Nephron progenitor cell (in vitro differentiated cells): ENCODE data around the gene RSU1.
A peak's percentile ranks its signal among the peaks of the same experiment; 100 is the strongest.
"Not testable (repeated sequence)": the region's sequence is repeated elsewhere in the genome, so short reads cannot be mapped to it uniquely, and the experiment has no call there.

ENCODE experiments used
- DNase-seq: peaks from one replicate; pipeline ENCODE4 v3.0.0; 2021
- H3K27ac Mint-ChIP-seq: 2 replicates; pipeline ENCODE4 v1.8.0; 2021; ENCODE audit warnings: mild to moderate bottlenecking, moderate library complexity, mixed read lengths
- H3K27me3 Mint-ChIP-seq: 2 replicates; pipeline ENCODE4 v1.8.0; 2021; ENCODE audit warnings: mild to moderate bottlenecking, low read depth, mixed read lengths; ENCODE audit not compliant: poor library complexity
- H3K36me3 Mint-ChIP-seq: 2 replicates; pipeline ENCODE4 v1.8.0; 2021; ENCODE audit warnings: low read depth, mixed read lengths
- H3K4me1 Mint-ChIP-seq: 2 replicates; pipeline ENCODE4 v1.8.0; 2021; ENCODE audit warnings: mixed read lengths
- H3K4me3 Mint-ChIP-seq: 2 replicates; pipeline ENCODE4 v1.8.0; 2021; ENCODE audit warnings: mild to moderate bottlenecking, moderate library complexity, mixed read lengths
- H3K9me3 Mint-ChIP-seq: 2 replicates; pipeline ENCODE4 v1.8.0; 2021; ENCODE audit warnings: mild to moderate bottlenecking, moderate library complexity, mixed read lengths
- CTCF ChIP-seq: fragments of 200-600 bp; sonication (generic); IDR thresholded peaks from 2 replicates; pipeline ENCODE4 v1.5.0; 2021; ENCODE audit warnings: antibody characterized with exemption

RSU1 gene

GRCh38 chr10:16832351-16833080 is 15.3 kb upstream of the RSU1 start:
- Mint-ChIP-seq H3K27ac (no peak overlapping the region), H3K4me1 (no peaks in the 10 kb centered on the region), H3K9me3 (no peaks in the 10 kb centered on the region), H3K4me3 (no peak overlapping the region), H3K36me3 (no peaks in the 10 kb centered on the region), H3K27me3 (peaks cover 3% of the 10 kb centered on the region)
- no peak for TF ChIP-seq CTCF
- DNase-seq, result no peak

DNA sequence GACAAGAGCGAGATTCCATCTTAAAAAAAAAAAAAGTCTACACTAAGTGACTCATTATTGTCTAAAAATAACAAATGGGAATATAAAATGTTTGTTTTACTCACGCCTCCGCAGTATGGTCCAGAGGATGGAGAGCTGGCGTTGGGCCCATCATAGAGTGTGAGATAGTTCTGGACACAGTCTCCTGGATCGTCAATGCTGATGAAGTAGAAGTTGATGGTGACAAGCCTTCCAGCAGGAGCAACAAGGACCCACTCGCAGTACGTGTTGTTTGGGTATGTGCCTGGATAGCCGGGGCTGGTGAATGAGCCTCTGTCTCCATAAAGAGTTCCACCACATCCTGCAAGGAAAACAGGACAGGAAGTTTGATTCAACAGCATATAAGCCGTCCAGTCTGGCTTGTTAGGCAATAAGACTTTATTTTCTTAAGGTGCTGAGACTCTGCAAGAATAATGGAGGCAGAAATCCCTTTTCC is 11.5 kb upstream of the RSU1 start:
- no peak overlapping the region for H3K27ac Mint-ChIP-seq
- TF ChIP-seq CTCF, result no peak
- peaks cover under 1% of the 10 kb centered on the region for H3K9me3 Mint-ChIP-seq
- no peak for DNase-seq
- H3K27me3 Mint-ChIP-seq, result no peaks in the 10 kb centered on the region
- no peaks in the 10 kb centered on the region for H3K4me1 Mint-ChIP-seq
- no peak overlapping the region for H3K4me3 Mint-ChIP-seq
- no peaks in the 10 kb centered on the region for H3K36me3 Mint-ChIP-seq

GRCh38 chr10:16828114-16828568 is 10.9 kb upstream of the RSU1 start:
- H3K27ac Mint-ChIP-seq, result no peak overlapping the region
- TF ChIP-seq CTCF, result peak; percentile 58
- peaks cover 4% of the 10 kb centered on the region for H3K36me3 Mint-ChIP-seq
- DNase-seq, result peak; percentile 65
- peaks cover 6% of the 10 kb centered on the region for H3K9me3 Mint-ChIP-seq
- H3K4me3 Mint-ChIP-seq, result no peak overlapping the region
- no peaks in the 10 kb centered on the region for H3K27me3 Mint-ChIP-seq
- no peaks in the 10 kb centered on the region for H3K4me1 Mint-ChIP-seq

DNA sequence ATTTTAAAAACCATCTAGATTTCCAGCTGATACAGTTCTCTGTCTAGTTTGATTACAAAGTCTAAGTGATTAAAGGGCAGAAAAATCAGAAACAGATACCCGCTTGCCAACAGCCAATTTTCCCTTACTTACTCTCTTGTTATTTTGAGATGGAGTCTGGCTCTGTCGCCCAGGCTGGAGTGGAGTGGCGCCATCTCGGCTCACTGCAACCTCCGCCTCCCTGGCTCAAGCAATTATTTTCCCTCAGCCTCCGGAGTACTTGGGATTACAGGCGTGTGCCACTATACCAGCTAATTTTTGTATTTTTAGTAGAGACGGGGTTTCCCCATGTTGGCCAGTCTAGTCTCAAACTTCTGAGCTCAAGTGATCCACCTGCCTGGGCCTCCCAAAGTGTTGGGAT is 10.2 kb upstream of the RSU1 start:
- not testable (repeated sequence) for DNase-seq, H3K4me3 Mint-ChIP-seq, H3K4me1 Mint-ChIP-seq, H3K27me3 Mint-ChIP-seq, H3K36me3 Mint-ChIP-seq
- Mint-ChIP-seq H3K9me3 (peaks cover 13% of the 10 kb centered on the region), H3K27ac (peak overlapping the region; percentile 19)

DNA sequence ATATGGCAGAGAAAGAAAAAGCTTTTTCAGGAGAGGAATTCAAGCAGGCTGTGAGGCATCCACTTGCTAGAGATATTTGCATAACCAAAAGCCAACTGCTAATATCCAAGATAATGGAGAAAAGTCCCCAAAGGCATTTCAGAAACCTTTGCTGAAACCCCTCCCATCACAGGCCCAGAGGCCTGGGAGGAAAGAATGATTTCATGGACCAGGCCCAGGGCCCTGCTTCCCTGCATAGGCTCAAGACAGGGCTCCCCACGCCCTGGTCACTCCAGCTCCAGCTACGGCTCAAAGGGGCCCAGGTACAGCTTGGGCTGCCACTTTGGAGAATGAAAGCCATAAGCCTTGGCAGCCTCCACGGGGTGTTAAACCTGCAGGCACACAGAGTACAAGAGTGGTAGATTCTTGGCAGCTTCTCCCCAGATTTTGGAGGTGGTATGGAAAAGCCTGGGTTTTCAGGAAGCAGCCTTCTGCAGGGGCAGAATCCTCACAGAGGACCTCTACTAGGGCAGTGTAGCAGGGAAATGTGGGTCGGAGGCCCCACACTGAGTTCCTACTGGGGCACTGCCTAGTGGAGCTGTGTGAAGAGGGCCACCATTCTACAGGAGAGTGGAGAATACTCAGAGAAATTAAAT is 5.6 kb upstream of the RSU1 start:
- Mint-ChIP-seq H3K27me3 (peaks cover 8% of the 10 kb centered on the region), H3K9me3 (peaks cover 27% of the 10 kb centered on the region), H3K27ac (no peak overlapping the region), H3K4me1 (peaks cover 8% of the 10 kb centered on the region), H3K36me3 (peaks cover 17% of the 10 kb centered on the region), H3K4me3 (no peak overlapping the region)
- TF ChIP-seq CTCF, result no peak
- no peak for DNase-seq

DNA sequence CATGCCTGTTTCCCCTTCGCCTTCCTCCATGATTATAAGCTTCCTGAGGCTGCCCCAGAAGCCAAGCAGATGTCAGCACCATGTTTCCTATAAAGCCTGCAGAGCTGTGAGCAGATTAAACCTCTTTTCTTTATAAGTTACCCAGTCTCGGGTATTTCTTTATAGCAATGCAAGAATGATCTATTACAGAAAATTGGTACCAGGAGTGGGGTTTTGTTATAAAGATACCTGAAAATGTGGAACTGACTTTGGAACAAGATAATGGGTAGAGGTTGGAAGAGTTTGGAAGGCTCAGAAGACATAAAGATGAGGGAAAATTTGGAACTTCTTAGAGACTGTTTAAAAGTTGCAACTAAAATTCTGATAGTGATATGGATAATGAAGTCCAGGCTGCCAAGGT is 4.8 kb upstream of the RSU1 start:
- no peak for TF ChIP-seq CTCF

More for the DNA sequence above, 4.8 kb upstream of the RSU1 start:
- Mint-ChIP-seq H3K4me3 (no peak overlapping the region), H3K36me3 (peaks cover 17% of the 10 kb centered on the region), H3K27ac (no peak overlapping the region), H3K27me3 (peaks cover 8% of the 10 kb centered on the region), H3K4me1 (peaks cover 8% of the 10 kb centered on the region), H3K9me3 (peaks cover 27% of the 10 kb centered on the region)
- DNase-seq, result no peak
